A673 (cell line): ENCODE measurements around the gene LAMA3.

Experiments
- EZH2 ChIP-seq: fragments of 200-600 bp; sonication (generic); IDR thresholded peaks from 2 replicates; pipeline ENCODE4 v1.6.1; 2017; ENCODE audit warnings: borderline replicate concordance, low read depth, mild to moderate bottlenecking, mixed read lengths, antibody characterized with exemption, low read length; ENCODE audit not compliant: poor library complexity, severe bottlenecking
- TF ChIP-seq, protein P1 (sequence below): fragments of 300-800, 200-600 bp; sonication (generic); conservative IDR thresholded peaks from 2 replicates; pipeline ENCODE4 v1.5.1; 2017; ENCODE audit warnings: low read depth, mild to moderate bottlenecking, antibody characterized with exemption, low read length, moderate library complexity, mixed read lengths

DNA sequence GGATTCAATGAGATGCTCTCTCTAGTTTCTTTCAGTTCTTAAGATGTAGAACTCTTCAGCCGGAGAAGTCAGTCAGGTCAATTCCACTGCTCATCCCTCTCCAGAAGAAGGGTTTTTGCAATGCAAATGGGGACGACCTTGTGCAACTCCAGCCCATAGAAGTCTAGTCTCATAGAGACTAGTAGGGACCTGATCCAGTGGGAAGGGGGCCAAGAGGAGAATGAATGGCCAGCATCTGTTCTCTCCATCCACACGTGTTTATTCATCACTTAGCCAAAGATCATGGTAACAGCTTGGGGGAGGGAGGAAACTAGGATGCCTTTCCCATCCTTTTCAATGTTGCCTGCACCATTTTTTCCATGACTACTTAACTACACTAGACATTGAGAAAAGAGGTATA is 120.2 kb downstream of the LAMA3 start:
- TF ChIP-seq, protein P1, sequence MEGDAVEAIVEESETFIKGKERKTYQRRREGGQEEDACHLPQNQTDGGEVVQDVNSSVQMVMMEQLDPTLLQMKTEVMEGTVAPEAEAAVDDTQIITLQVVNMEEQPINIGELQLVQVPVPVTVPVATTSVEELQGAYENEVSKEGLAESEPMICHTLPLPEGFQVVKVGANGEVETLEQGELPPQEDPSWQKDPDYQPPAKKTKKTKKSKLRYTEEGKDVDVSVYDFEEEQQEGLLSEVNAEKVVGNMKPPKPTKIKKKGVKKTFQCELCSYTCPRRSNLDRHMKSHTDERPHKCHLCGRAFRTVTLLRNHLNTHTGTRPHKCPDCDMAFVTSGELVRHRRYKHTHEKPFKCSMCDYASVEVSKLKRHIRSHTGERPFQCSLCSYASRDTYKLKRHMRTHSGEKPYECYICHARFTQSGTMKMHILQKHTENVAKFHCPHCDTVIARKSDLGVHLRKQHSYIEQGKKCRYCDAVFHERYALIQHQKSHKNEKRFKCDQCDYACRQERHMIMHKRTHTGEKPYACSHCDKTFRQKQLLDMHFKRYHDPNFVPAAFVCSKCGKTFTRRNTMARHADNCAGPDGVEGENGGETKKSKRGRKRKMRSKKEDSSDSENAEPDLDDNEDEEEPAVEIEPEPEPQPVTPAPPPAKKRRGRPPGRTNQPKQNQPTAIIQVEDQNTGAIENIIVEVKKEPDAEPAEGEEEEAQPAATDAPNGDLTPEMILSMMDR: no peak
- TF ChIP-seq EZH2: no peak
